Body of pancreas (tissue), 4 donors: Measurements from ENCODE around the gene NEURL1.

ENCODE experiments used
- POLR2A ChIP-seq, 3 donors: fragments of 450-650 bp; IDR thresholded peaks; one replicate each; pipeline ENCODE4 v1.6.1; 2016; ENCODE audit warnings: antibody characterized with exemption in 3 of 3, mild to moderate bottlenecking in 2 of 3
- TF ChIP-seq, protein P1 (sequence below), 7 experiments: fragments of 450-650 bp in 4 of 7; fragments of 200-600 bp in 3 of 7; sonication (generic) in 3 of 7; IDR thresholded peaks; one replicate each; pipeline ENCODE4 v1.5.1; 2016 to 2019; ENCODE audit warnings: antibody characterized with exemption in 7 of 7

GRCh38 chr10:103555712-103556111, 62.2 kb downstream of the NEURL1 start:
- TF ChIP-seq, protein P1, sequence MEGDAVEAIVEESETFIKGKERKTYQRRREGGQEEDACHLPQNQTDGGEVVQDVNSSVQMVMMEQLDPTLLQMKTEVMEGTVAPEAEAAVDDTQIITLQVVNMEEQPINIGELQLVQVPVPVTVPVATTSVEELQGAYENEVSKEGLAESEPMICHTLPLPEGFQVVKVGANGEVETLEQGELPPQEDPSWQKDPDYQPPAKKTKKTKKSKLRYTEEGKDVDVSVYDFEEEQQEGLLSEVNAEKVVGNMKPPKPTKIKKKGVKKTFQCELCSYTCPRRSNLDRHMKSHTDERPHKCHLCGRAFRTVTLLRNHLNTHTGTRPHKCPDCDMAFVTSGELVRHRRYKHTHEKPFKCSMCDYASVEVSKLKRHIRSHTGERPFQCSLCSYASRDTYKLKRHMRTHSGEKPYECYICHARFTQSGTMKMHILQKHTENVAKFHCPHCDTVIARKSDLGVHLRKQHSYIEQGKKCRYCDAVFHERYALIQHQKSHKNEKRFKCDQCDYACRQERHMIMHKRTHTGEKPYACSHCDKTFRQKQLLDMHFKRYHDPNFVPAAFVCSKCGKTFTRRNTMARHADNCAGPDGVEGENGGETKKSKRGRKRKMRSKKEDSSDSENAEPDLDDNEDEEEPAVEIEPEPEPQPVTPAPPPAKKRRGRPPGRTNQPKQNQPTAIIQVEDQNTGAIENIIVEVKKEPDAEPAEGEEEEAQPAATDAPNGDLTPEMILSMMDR (IDR thresholded peaks at IDR 0.05): no peak
- no peak for TF ChIP-seq POLR2A (IDR thresholded peaks at IDR 0.05)
